GM12878 (cell line): Measurements from ENCODE around the gene FYTTD1. TPM values are rescaled to one million over a fixed set of nuclear protein-coding genes. Genes with fewer than 3 reads are reported as not detected.

Source experiments
- ATAC-seq: fragments of 200-7000 bp; cut with Tn5 transposase; 3 replicates; pipeline ENCODE4 v1.9.1; 2020; ENCODE audit warnings: mild to moderate bottlenecking, moderate library complexity
- BruUV-seq: library from RNA; stranded (reverse); fragments of 400-500 nt; replicated peaks from 2 replicates; lab custom pipeline; 2021; lab: Mats Ljungman, UMichigan
- CTCF ChIA-PET: fragments of 300-600 bp; sonication (Branson Sonifier 250); formaldehyde crosslinking; extraction: SDS; loops from one replicate; lab custom pipeline; 2021; ENCODE audit warnings: inconsistent platforms; lab: Yijun Ruan, JAX
- POLR2A ChIA-PET: fragments of 350-600 bp; formaldehyde crosslinking; extraction: SDS; loops from one replicate; lab custom pipeline; 2021; ENCODE audit warnings: inconsistent platforms; lab: Charles Lee
- RAD21 ChIA-PET: fragments of 300-600 bp; sonication (Branson Sonifier 250); formaldehyde crosslinking; loops from one replicate; lab custom pipeline; 2023; ENCODE audit warnings: antibody characterized with exemption; ENCODE audit not compliant: unreplicated experiment; lab: Charles Lee
- SMC1A ChIA-PET: fragments of 300-600 bp; sonication (Branson Sonifier 250); formaldehyde crosslinking; loops from one replicate; lab custom pipeline; 2023; ENCODE audit not compliant: unreplicated experiment, uncharacterized antibody; lab: Charles Lee
- DNase-seq: peaks from one replicate; pipeline ENCODE4 v3.0.0-alpha.2; 2011; ENCODE audit warnings: low read depth, low spot score
- FAIRE-seq: peaks from 3 replicates; lab custom pipeline; 2011; peaks lifted over from hg19 to GRCh38; lab: Jason Lieb, UNC
- H2AFZ ChIP-seq: 2 replicates; pipeline ENCODE4 v1.6.0; 2011; ENCODE audit warnings: low read depth, low read length, control low read depth; ENCODE audit not compliant: control insufficient read depth
- H3K27ac ChIP-seq: 2 replicates; pipeline ENCODE4 v1.5.1; 2011; ENCODE audit warnings: control low read depth; ENCODE audit not compliant: control insufficient read depth, insufficient read depth
- H3K27me3 ChIP-seq, 2 experiments: replicated peaks in 1 of 2; 2 replicates each; pipeline versions ENCODE4 v1.6.0 to v1.6.1; 2011; ENCODE audit warnings: low read length in 1 of 2; ENCODE audit not compliant: control insufficient read depth in 2 of 2, insufficient read depth in 2 of 2
- H3K36me3 ChIP-seq, 2 experiments: 2 replicates each; pipeline ENCODE4 v1.5.1; 2011; ENCODE audit warnings: low read length in 1 of 2; ENCODE audit not compliant: control insufficient read depth in 2 of 2, insufficient read depth in 2 of 2
- H3K4me1 ChIP-seq: 2 replicates; pipeline ENCODE4 v1.6.1; 2011; ENCODE audit warnings: mild to moderate bottlenecking, low read length, moderate library complexity, mixed read lengths; ENCODE audit not compliant: control insufficient read depth, insufficient read depth
- H3K4me2 ChIP-seq: 2 replicates; pipeline ENCODE4 v1.6.0; 2011; ENCODE audit warnings: control low read depth; ENCODE audit not compliant: control insufficient read depth, insufficient read depth
- H3K4me3 ChIP-seq: fragments of 200-600 bp; sonication (generic); 2 replicates; pipeline ENCODE4 v1.5.1; 2016
- H3K79me2 ChIP-seq: 2 replicates; pipeline ENCODE4 v1.6.0; 2011; ENCODE audit warnings: low read length; ENCODE audit not compliant: control insufficient read depth, insufficient read depth
- H3K9ac ChIP-seq: 2 replicates; pipeline ENCODE4 v1.8.0; 2011; ENCODE audit warnings: low read length, control low read depth, mixed read lengths; ENCODE audit not compliant: control insufficient read depth, insufficient read depth
- H3K9me3 ChIP-seq: replicated peaks from 3 replicates; pipeline ENCODE4 v1.5.1; 2011; ENCODE audit warnings: mild to moderate bottlenecking, low read length; ENCODE audit not compliant: control insufficient read depth, insufficient read depth
- H4K20me1 ChIP-seq: 2 replicates; pipeline ENCODE4 v1.6.0; 2011; ENCODE audit not compliant: control insufficient read depth, insufficient read depth
- EED ChIP-seq: sonication (generic); IDR thresholded peaks from 2 replicates; pipeline ENCODE4 v1.6.1; 2016; ENCODE audit warnings: antibody characterized with exemption, low read depth
- FOXM1 ChIP-seq: IDR thresholded peaks from 2 replicates; pipeline ENCODE4 v1.6.1; 2012; ENCODE audit warnings: low read depth, mild to moderate bottlenecking, inconsistent platforms, low read length, moderate library complexity
- NFIC ChIP-seq: IDR thresholded peaks from 2 replicates; pipeline ENCODE4 v1.6.1; 2012; ENCODE audit warnings: low read depth, mild to moderate bottlenecking, inconsistent platforms, low read length, moderate library complexity
- POLR2AphosphoS2 ChIP-seq: IDR thresholded peaks from 2 replicates; pipeline ENCODE4 v1.6.1; 2011; ENCODE audit warnings: low read depth, mild to moderate bottlenecking, low read length, improper control_type of control experiment, moderate library complexity
- RB1 ChIP-seq: fragments of 450-650 bp; formaldehyde crosslinking; IDR thresholded peaks from 2 replicates; pipeline ENCODE4 v1.6.1; 2017; ENCODE audit warnings: mild to moderate bottlenecking, borderline replicate concordance
- RUNX3 ChIP-seq: IDR thresholded peaks from 2 replicates; pipeline ENCODE4 v1.6.1; 2012; ENCODE audit warnings: low read length, inconsistent platforms
- SP1 ChIP-seq: IDR thresholded peaks from one replicate; pipeline ENCODE4 v1.6.1; 2011; ENCODE audit warnings: low read depth, low read length
- TCF7 ChIP-seq: IDR thresholded peaks from 2 replicates; pipeline ENCODE4 v1.6.1; 2014; ENCODE audit warnings: antibody characterized with exemption, borderline replicate concordance
- USF2 ChIP-seq: IDR thresholded peaks from 2 replicates; pipeline ENCODE4 v1.6.1; 2011; ENCODE audit warnings: low read depth, low read length, improper control_type of control experiment, borderline replicate concordance
- WGBS: methylation state at CpG from one replicate; pipeline ENCODE4 v1.1.6; 2016; ENCODE audit warnings: low lambda C conversion rate; ENCODE audit not compliant: insufficient replicate concordance, insufficient coverage; ENCODE audit errors: missing lambda C conversion rate; 5-methylcytosine and 5-hydroxymethylcytosine counted together
- in situ Hi-C: fragments of 300-500 bp; cut with MboI; formaldehyde crosslinking; loops from 9 replicates; pipeline ENCODE4 v1.14.3; 2018; ENCODE audit warnings: mixed read lengths
- intact Hi-C: fragments of 100-400 bp; cut with micrococcal nuclease; formaldehyde crosslinking; loops from one replicate; pipeline ENCODE4 v1.14.2; 2022; ENCODE audit not compliant: unreplicated experiment
- polyA plus RNA-seq, 11 experiments: library from polyadenylated mRNA; depleted of rRNA in 4 of 11; unstranded in 6 of 11; stranded (reverse) in 5 of 11; fragments of >200 nt; fragmentation: Nextera tagmentation in 4 of 11; fragmentation: Illumina TruSeq in 1 of 11; extraction: Ambion mirVana in 4 of 11; extraction: Trizol in 1 of 11; gene quantifications; 1 replicate in 1 of 11; 2 replicates in 10 of 11; pipeline versions ENCODE4 v1.2.1 to v1.2.3, GENCODE V29; 2011 to 2016; ENCODE audit warnings: inconsistent platforms in 2 of 11, missing spikeins in 2 of 11, low read depth in 1 of 11
- total RNA-seq, 4 experiments: library from RNA; depleted of rRNA in 3 of 4; stranded (reverse); fragments of >200 nt in 3 of 4; fragmentation: Illumina TruSeq in 1 of 4; extraction: Trizol in 1 of 4; gene quantifications; 2 replicates each; pipeline versions ENCODE4 v1.2.1 to v1.2.3, GENCODE V29; 2013 to 2021
- TF ChIP-seq, protein P1 (sequence below): IDR thresholded peaks from 2 replicates; pipeline ENCODE4 v1.6.1; 2012; ENCODE audit warnings: low read length, inconsistent platforms

Gene FYTTD1
- total and polyA plus RNA-seq, 10 of the 15 experiments (the other 5 are each of a cell fraction or from before 2014, with no cell fraction given), result 25.5 to 101 (median 59.4) TPM

DNA sequence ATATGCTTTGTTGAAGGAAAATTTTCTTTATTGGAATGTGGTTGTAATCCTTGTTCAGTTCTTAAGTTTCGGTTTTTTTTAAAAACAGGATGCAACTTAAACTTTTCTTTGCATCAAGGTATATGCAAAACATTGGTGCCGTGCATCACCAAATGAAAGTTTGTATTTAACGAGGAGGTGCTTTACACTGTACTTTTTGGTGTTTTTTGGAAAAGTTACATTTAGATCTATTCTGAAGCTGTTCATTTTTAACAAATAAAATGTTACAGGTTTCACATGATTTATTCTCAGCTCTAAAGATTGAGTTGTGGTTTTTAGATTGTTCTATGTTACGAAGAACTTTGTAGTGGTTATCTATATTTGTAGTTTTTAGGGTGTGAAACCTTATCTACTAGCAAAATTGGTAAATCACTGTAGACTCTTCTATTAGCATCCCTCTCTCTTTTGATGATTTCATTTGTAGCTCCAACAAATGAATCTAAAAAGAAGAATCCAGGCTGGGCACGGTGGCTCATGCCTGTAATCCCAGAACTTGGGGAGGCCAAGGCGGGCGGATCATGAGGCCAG is 34.4 kb downstream of the FYTTD1 start:
- Histone ChIP-seq H3K27ac (peak overlapping the region; percentile 81), H3K4me2 (peak overlapping the region; percentile 78), H3K4me3 (peak overlapping the region; percentile 21; the same call in 1 of the 2 replicates), H3K36me3 (peaks cover 9% of the 10 kb centered on the region in 2 experiments; a peak in 3 of 4 replicates), H3K9me3 (no peaks in the 10 kb centered on the region; the same call in 2 of the 3 replicates), H3K27me3 (no peaks in the 10 kb centered on the region), H3K9ac (peak overlapping the region; percentile 37), H3K4me1 (peaks cover 25% of the 10 kb centered on the region), H2AFZ (no peak overlapping the region), H4K20me1 (no peaks in the 10 kb centered on the region), H3K79me2 (peaks cover 2% of the 10 kb centered on the region)
- in situ Hi-C loops, result no loop called here
- RAD21 ChIA-PET, result interaction anchor here (0.8 to 5.5 kb wide), 8 partner anchors 10 to 72 kb away, joined by 3 to 53 read pairs (median 4); partner anchors contain the start of gene LRCH3
- SMC1A ChIA-PET, result interaction anchor here (1.2 to 5.0 kb wide), 9 partner anchors 10 to 73 kb away, joined by 4 to 56 read pairs (median 5); no protein-coding TSS in a partner anchor
- peak; percentile 27 for FAIRE-seq
- DNase-seq, result no peak
- intact Hi-C loops, result no loop called here
- TF ChIP-seq RUNX3 (peak; percentile 86), RB1 (no peak), POLR2AphosphoS2 (no peak), TCF7 (peak; percentile 84; the same call in 1 of the 2 replicates), SP1 (no peak), FOXM1 (peak; percentile 82; the same call in 1 of the 2 replicates), EED (peak; percentile 52; the same call in 1 of the 2 replicates), NFIC (peak; percentile 80; the same call in 1 of the 2 replicates), USF2 (no peak)
- TF ChIP-seq, protein P1, sequence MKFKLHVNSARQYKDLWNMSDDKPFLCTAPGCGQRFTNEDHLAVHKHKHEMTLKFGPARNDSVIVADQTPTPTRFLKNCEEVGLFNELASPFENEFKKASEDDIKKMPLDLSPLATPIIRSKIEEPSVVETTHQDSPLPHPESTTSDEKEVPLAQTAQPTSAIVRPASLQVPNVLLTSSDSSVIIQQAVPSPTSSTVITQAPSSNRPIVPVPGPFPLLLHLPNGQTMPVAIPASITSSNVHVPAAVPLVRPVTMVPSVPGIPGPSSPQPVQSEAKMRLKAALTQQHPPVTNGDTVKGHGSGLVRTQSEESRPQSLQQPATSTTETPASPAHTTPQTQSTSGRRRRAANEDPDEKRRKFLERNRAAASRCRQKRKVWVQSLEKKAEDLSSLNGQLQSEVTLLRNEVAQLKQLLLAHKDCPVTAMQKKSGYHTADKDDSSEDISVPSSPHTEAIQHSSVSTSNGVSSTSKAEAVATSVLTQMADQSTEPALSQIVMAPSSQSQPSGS, result peak; percentile 66; the same call in 1 of the 2 replicates
- POLR2A ChIA-PET, result interaction anchor here (1.1 to 4.3 kb wide), 6 partner anchors 10 to 72 kb away, joined by 3 to 46 read pairs (median 6); no protein-coding TSS in a partner anchor
- CTCF ChIA-PET, result interaction anchor here (0.9 to 4.1 kb wide), 10 partner anchors 8 to 71 kb away, joined by 3 to 32 read pairs (median 6); no protein-coding TSS in a partner anchor
- no TSS peak for BruUV-seq
- ATAC-seq, result peak; percentile 53
- 29% methylated on average over 7 of the region's 7 CpGs for whole genome bisulfite sequencing
